ENCODE measurements around the gene SMIM9.
A peak's percentile ranks its signal among the peaks of the same experiment; 100 is the strongest.
"Not testable (repeated sequence)": the region's sequence is repeated elsewhere in the genome, so short reads cannot be mapped to it uniquely, and the experiment has no call there.

SMIM9 gene

DNA sequence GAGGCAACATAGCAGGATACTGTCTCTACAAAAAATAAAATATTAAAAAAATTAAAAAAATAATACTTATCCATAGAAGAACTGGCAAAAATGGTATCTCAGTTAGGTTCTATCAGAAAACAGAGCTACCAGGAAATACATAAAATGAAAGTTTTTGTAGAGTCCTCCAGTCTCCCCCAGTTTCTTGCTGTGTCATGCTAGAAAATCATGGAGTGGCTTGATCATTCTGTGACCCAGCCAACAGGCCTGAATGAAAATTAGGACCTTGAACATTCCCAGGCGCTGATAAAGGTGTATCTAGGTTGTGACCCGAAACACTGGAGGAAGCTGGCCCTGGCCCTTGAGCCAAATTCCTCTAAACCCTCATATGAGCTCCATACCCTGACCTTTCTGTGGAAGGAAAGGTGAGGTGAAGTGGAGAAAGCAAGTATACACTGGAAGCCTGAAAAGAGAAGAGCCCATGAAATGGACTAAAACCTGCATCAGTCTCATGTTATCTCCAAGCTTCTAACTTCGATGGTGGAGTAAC is 652 bp downstream of the SMIM9 start:
- TF ChIP-seq, protein P1, sequence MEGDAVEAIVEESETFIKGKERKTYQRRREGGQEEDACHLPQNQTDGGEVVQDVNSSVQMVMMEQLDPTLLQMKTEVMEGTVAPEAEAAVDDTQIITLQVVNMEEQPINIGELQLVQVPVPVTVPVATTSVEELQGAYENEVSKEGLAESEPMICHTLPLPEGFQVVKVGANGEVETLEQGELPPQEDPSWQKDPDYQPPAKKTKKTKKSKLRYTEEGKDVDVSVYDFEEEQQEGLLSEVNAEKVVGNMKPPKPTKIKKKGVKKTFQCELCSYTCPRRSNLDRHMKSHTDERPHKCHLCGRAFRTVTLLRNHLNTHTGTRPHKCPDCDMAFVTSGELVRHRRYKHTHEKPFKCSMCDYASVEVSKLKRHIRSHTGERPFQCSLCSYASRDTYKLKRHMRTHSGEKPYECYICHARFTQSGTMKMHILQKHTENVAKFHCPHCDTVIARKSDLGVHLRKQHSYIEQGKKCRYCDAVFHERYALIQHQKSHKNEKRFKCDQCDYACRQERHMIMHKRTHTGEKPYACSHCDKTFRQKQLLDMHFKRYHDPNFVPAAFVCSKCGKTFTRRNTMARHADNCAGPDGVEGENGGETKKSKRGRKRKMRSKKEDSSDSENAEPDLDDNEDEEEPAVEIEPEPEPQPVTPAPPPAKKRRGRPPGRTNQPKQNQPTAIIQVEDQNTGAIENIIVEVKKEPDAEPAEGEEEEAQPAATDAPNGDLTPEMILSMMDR (IDR thresholded peaks at IDR 0.05; ENCODE audit: control extremely low read depth, extremely low read depth, low read depth, missing control alignments), result no peak
- DNase-seq (ENCODE audit: extremely low spot score), result no peak
- CTCF ChIA-PET, result interaction anchor here (1.5 kb wide), 1 partner anchor 71 kb away, joined by 4 read pairs; the partner anchor contains the start of gene DKC1
- POLR2A ChIA-PET, result no interaction called here

DNA sequence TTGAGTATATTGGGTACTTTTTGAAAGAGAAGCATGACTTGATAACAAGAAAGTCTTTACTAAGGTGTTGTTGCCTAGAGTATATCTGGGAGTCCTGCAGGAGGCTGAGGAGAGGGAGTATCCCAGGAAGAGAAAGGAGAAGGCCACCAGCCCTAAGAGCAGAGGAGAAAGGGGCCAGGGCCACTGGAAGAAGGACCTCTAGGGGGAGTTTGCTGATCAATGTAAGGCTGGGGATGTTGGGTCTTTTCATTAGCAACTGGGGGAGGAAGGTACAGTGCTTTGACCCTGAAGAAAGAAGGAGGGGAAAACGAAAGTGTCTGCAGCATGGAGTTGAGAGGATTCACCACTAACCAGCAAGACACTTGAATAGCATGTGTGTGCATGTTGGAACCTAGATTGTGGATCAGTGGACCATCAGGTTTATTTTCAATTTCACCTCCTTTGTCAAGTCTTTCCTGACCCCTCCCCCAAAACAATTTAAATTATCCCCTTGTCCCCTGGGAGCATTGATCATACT is 4.5 kb downstream of the SMIM9 start:
- POLR2A ChIA-PET, result no interaction called here
- DNase-seq (ENCODE audit: extremely low spot score), result no peak
- CTCF ChIA-PET, result interaction anchor here (1.8 kb wide), 1 partner anchor 11 kb away, joined by 4 read pairs; no protein-coding TSS in a partner anchor
- TF ChIP-seq, protein P1 (IDR thresholded peaks at IDR 0.05; ENCODE audit: control extremely low read depth, extremely low read depth, low read depth, missing control alignments), result no peak

DNA sequence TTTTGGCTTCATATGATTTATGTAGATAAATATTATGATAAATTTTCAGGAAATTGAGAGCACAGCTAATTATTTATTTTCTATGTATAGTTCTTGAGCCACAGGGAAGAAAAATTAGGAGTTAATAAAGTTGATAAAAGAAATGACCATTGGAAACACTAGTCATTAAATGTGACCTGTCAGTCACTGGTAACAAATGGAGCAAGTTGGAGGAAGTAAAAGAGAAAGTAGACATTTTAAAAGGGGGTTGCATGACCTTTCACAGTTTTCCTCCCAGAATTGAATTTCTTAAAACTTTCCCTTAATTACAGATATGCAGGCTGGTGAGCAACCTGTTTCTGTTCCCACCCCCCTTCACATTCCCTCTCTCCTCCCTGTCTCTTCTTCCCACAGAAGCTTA is 5.3 kb downstream of the SMIM9 start:
- TF ChIP-seq, protein P1 (IDR thresholded peaks at IDR 0.05; ENCODE audit: control extremely low read depth, extremely low read depth, low read depth, missing control alignments), result no peak
- ChIA-PET CTCF (interaction anchor here (0.9 to 1.8 kb wide), 2 partner anchors 9 to 12 kb away, joined by 3 to 4 read pairs; no protein-coding TSS in a partner anchor), POLR2A (no interaction called here)
- no peak for DNase-seq (ENCODE audit: extremely low spot score)

DNA sequence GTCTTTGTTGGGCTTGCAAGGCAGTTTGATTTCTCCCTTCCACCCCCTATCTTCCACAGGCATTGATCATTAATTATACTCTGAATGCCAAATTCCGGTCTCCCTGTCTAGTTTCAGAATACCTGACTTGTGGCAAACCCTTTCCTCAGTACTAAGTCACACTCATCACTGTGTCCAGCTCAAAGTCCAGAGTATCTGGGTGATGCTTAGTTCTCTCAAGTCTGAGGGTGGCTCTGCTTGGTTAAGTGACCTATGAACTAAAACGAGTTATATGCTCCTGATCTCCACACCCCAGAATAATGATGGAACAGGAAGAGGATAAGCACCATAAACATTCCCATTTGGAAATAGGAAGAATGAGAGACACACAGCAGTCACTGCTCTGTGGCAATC is 6.5 kb downstream of the SMIM9 start:
- TF ChIP-seq, protein P1 (IDR thresholded peaks at IDR 0.05; ENCODE audit: control extremely low read depth, extremely low read depth, low read depth, missing control alignments), result no peak
- POLR2A ChIA-PET, result no interaction called here
- CTCF ChIA-PET, result interaction anchor here (0.9 to 1.4 kb wide), 2 partner anchors 12 to 79 kb away, joined by 3 to 5 read pairs; no protein-coding TSS in a partner anchor

DNA sequence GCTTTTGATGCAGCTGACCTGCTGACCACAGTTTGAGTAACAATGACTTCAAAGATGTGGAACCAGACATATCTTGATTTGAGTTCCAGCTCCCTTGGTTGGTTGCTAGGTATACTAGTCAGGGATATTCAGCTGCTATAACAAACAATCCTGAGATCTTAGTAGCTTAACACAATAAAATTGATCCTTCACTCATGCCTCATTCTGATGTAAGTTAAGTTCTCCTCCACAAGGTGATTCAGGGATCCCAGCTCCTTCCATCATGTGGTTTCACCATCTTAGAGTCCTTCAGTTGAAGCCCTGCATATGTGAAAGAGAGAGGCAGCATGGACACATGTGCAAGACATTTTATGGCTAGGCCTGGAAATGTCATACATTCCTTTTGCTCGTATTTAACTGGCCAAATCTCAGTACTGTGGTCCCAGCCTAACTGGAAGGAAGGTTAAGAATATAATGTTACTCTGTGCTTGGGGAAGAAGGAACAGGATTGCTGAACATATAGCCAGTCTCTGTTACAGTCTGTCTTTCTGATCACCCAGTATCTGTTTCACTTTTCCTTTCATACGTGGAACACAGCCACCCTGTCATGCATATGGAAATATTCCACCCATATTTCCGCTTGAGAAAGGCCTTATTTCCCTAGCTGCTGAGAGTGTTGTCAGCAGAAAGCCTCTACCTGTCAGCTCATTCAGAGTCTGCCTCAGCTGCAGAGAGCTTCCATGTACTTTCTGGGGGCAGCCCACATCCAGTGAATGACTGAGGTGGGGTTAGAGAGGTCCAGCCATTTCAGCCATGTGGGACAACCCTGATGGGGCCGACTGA is 7.1 kb downstream of the SMIM9 start:
- ChIA-PET CTCF (interaction anchor here (0.7 to 1.4 kb wide), 3 partner anchors 13 to 90 kb away, joined by 3 to 5 read pairs (median 3); no protein-coding TSS in a partner anchor), POLR2A (no interaction called here)
- TF ChIP-seq, protein P1 (IDR thresholded peaks at IDR 0.05; ENCODE audit: control extremely low read depth, extremely low read depth, low read depth, missing control alignments), result no peak
- DNase-seq (ENCODE audit: extremely low spot score), result peak; percentile 29

More for the DNA sequence above, 6.5 kb downstream of the SMIM9 start:
- DNase-seq (ENCODE audit: extremely low spot score), result no peak

DNA sequence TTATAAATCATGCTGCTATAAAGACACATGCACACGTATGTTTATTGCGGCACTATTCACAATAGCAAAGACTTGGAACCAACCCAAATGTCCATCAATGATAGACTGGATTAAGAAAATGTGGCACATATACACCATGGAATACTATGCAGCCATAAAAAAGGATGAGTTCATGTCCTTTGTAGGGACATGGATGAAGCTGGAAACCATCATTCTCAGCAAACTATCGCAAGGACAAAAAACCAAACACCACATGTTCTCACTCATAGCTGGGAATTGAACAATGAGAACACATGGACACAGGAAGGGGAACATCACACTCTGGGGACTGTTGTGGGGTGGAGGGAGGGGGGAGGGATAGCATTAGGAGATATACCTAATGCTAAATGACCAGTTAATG is 8.9 kb downstream of the SMIM9 start:
- POLR2A ChIA-PET; CTCF ChIA-PET; DNase-seq (ENCODE audit: extremely low spot score): not testable (repeated sequence)

DNA sequence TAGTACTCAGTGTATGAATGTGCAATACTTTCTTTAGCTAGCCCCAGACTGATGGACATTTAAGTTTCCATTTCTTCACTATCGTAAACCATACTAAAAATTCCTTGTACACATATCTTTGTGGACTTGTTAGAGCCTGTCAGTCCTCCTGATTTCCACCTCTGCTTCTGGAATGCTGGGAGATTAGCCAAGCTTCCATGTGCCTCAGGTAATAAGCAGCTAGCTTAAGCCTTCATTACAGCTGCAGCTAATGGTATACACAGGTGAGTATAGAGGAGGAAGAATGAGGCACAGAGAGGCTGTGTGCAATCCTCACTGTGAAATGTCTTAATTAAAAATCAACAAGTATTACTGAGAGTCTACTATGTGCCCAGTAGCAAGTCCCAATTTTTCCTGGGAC is 9.8 kb downstream of the SMIM9 start:
- POLR2A ChIA-PET, result no interaction called here
- TF ChIP-seq, protein P1 (IDR thresholded peaks at IDR 0.05; ENCODE audit: control extremely low read depth, extremely low read depth, low read depth, missing control alignments), result no peak
- no peak for DNase-seq (ENCODE audit: extremely low spot score)
- CTCF ChIA-PET, result no interaction called here

Measured in GM10248 (cell line).